PC-3 (cell line): ENCODE data around the gene CAV1. TPM values are rescaled to one million over a fixed set of nuclear protein-coding genes. Genes with fewer than 3 reads are reported as not detected.

Experiments used
- ATAC-seq: fragments of 200-7000 bp; cut with Tn5 transposase; 2 replicates; pipeline ENCODE4 v1.9.1; 2020; ENCODE audit warnings: mild to moderate bottlenecking, moderate library complexity
- BruUV-seq: library from RNA; stranded (reverse); fragments of 400-500 nt; replicated peaks from 2 replicates; lab custom pipeline; 2021; lab: Mats Ljungman, UMichigan
- CTCF ChIA-PET: fragments of 300-600 bp; sonication (Branson Sonifier 250); formaldehyde crosslinking; loops from one replicate; lab custom pipeline; 2022; ENCODE audit warnings: antibody characterized with exemption; lab: Charles Lee
- POLR2A ChIA-PET: fragments of 300-600 bp; sonication (Branson Sonifier 250); formaldehyde crosslinking; loops from one replicate; lab custom pipeline; 2022; ENCODE audit warnings: antibody characterized with exemption; ENCODE audit not compliant: unreplicated experiment; lab: Charles Lee
- DNase-seq: peaks from one replicate; pipeline ENCODE4 v3.0.0-alpha.2; 2015
- H2AFZ ChIP-seq: fragments of 300-600 bp; sonication (generic); 2 replicates; pipeline ENCODE4 v1.6.0; 2016; ENCODE audit warnings: antibody characterized with exemption, low read length
- H3F3A ChIP-seq: fragments of 300-600 bp; sonication (generic); one replicate; pipeline ENCODE4 v1.6.0; 2017; ENCODE audit warnings: antibody characterized with exemption, low read length, control low read depth, mild to moderate bottlenecking; ENCODE audit not compliant: unreplicated experiment
- H3K27ac ChIP-seq: fragments of 300-600 bp; sonication (generic); 2 replicates; pipeline ENCODE4 v1.5.1; 2016; ENCODE audit warnings: mild to moderate bottlenecking, low read length
- H3K27me3 ChIP-seq: fragments of 300-600 bp; sonication (generic); 2 replicates; pipeline ENCODE4 v1.6.1; 2016; ENCODE audit warnings: low read length, mixed read lengths
- H3K36me3 ChIP-seq: fragments of 300-600 bp; sonication (generic); 2 replicates; pipeline ENCODE4 v1.6.1; 2016; ENCODE audit warnings: low read depth, mixed run types, low read length, mixed read lengths
- H3K4me1 ChIP-seq: fragments of 300-600 bp; sonication (generic); 2 replicates; pipeline ENCODE4 v1.5.1; 2016; ENCODE audit warnings: low read length; ENCODE audit not compliant: insufficient read depth
- H3K4me2 ChIP-seq: fragments of 300-600 bp; sonication (generic); 2 replicates; pipeline ENCODE4 v1.6.0; 2016; ENCODE audit warnings: low read length
- H3K4me3 ChIP-seq: fragments of 300-600 bp; sonication (generic); 2 replicates; pipeline ENCODE4 v1.5.1; 2016; ENCODE audit warnings: mild to moderate bottlenecking, low read length, mixed read lengths
- H3K79me2 ChIP-seq: fragments of 300-600 bp; sonication (generic); 2 replicates; pipeline ENCODE4 v1.6.1; 2017; ENCODE audit warnings: low read length, mixed read lengths
- H3K9ac ChIP-seq: fragments of 300-600 bp; sonication (generic); 2 replicates; pipeline ENCODE4 v1.6.0; 2016; ENCODE audit warnings: mild to moderate bottlenecking, low read length
- H3K9me2 ChIP-seq: fragments of 300-600 bp; sonication (generic); replicated peaks from 2 replicates; pipeline ENCODE4 v1.6.1; 2016; ENCODE audit warnings: mixed run types, low read length, mixed read lengths
- H3K9me3 ChIP-seq: fragments of 300-600 bp; sonication (generic); 2 replicates; pipeline ENCODE4 v1.6.1; 2016; ENCODE audit warnings: low read length, mixed read lengths
- H4K20me1 ChIP-seq: fragments of 300-600 bp; sonication (generic); 2 replicates; pipeline ENCODE4 v1.6.1; 2016; ENCODE audit warnings: low read length, mixed read lengths
- EZH2 ChIP-seq: fragments of 300-600 bp; sonication (generic); IDR thresholded peaks from one replicate; pipeline ENCODE4 v1.6.1; 2017; ENCODE audit warnings: antibody characterized with exemption, mild to moderate bottlenecking, low read length; ENCODE audit not compliant: unreplicated experiment
- EZH2phosphoT487 ChIP-seq: fragments of 300-600 bp; sonication (generic); IDR thresholded peaks from 2 replicates; pipeline ENCODE4 v1.6.1; 2018; ENCODE audit warnings: mild to moderate bottlenecking, antibody characterized with exemption, low read length, borderline replicate concordance
- intact Hi-C: fragments of 100-400 bp; cut with micrococcal nuclease; formaldehyde crosslinking; loops from 2 replicates; pipeline ENCODE4 v1.9.0; 2023
- total RNA-seq: library from RNA; depleted of rRNA; stranded (reverse); fragments of >200 nt; gene quantifications from 2 replicates; pipeline ENCODE4 v1.2.3, GENCODE V29; 2014
- TF ChIP-seq, protein P1 (sequence below): fragments of 300-600 bp; sonication (generic); conservative IDR thresholded peaks from 2 replicates; pipeline ENCODE4 v1.5.1; 2017; ENCODE audit warnings: antibody characterized with exemption, low read depth, mild to moderate bottlenecking, low read length

CAV1 gene
- total RNA-seq, 1 experiment from 2014 or later = 284 TPM

DNA sequence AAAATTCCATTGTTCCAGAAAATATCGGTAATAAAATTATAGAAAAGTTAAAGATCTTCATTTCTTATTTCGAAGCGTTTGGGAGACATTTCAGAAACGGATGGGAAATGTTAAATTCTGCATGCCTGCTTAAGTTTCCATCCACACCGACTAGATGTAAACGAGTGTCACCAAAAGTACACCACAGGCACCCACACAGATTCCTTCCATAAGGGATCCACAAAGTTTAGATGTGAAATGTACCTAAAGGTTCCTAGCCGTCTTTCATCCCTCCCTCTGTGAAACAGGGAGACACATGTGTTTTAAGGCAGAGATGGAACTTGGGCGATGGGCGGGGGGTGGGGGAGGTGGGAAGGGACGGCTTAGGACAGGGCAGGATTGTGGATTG lies 621 bp upstream of the CAV1 start:
- no TSS peak for BruUV-seq
- Histone ChIP-seq H4K20me1 (0 out of 2 replicates have a peak, but pooled peaks cover 4% of the 10 kb centered on the region), H2AFZ (peak overlapping the region; percentile 69), H3K4me3 (peak overlapping the region; percentile 97), H3K27me3 (no peaks in the 10 kb centered on the region), H3K27ac (peak overlapping the region; percentile 74), H3F3A (peaks cover 4% of the 10 kb centered on the region), H3K9me2 (no peaks in the 10 kb centered on the region), H3K9me3 (no peaks in the 10 kb centered on the region), H3K79me2 (peaks cover 43% of the 10 kb centered on the region), H3K9ac (peak overlapping the region; percentile 57), H3K4me2 (peak overlapping the region; percentile 85), H3K36me3 (peaks cover 15% of the 10 kb centered on the region), H3K4me1 (peaks cover 58% of the 10 kb centered on the region)
- intact Hi-C loops = loop anchor here (2.0 to 10.0 kb wide), 3 partner anchors 81 to 169 kb away; partner anchors contain the start of gene MET
- no peak for ATAC-seq
- no peak for TF ChIP-seq EZH2
- TF ChIP-seq, protein P1, sequence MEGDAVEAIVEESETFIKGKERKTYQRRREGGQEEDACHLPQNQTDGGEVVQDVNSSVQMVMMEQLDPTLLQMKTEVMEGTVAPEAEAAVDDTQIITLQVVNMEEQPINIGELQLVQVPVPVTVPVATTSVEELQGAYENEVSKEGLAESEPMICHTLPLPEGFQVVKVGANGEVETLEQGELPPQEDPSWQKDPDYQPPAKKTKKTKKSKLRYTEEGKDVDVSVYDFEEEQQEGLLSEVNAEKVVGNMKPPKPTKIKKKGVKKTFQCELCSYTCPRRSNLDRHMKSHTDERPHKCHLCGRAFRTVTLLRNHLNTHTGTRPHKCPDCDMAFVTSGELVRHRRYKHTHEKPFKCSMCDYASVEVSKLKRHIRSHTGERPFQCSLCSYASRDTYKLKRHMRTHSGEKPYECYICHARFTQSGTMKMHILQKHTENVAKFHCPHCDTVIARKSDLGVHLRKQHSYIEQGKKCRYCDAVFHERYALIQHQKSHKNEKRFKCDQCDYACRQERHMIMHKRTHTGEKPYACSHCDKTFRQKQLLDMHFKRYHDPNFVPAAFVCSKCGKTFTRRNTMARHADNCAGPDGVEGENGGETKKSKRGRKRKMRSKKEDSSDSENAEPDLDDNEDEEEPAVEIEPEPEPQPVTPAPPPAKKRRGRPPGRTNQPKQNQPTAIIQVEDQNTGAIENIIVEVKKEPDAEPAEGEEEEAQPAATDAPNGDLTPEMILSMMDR = no peak
- CTCF ChIA-PET = interaction anchor here (0.6 kb wide), 1 partner anchor 20 kb away, joined by 3 read pairs; no protein-coding TSS in a partner anchor
- no peak for DNase-seq
- POLR2A ChIA-PET = no interaction called here

DNA sequence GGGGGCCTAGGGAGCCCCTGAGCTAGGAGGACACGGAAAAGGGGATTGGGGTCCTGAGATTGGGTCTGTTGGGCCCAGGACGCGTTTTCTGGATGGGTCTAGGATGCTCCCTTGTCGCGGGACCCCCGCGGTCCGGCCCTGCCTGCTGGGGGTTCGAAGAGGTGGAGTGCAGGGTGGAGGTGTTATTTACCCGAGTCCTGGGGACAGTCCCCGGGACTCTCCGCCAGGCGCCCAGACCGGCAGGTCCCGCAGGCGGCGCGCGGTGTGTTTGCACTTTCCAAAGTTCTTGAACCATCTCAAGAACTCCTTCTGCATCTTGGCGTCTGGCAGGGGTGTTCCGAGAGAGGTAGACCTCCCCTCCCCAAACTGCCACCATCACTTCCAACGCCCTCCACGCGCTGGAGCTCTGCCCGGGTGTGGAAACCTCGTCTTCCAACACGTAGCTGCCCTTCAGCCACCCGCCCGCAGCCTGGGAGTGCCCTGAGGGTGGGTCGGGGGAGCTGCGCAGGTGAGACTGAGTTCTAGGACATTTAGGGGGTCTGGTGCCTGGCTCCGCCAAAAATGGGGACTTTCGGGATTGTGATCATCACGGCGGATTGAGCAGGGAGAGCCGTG lies 569 bp downstream of the CAV1 start:
- peaks cover 6% of the 10 kb centered on the region; the same call in 1 of the 2 replicates for H4K20me1 ChIP-seq
- CTCF ChIA-PET = interaction anchor here (0.5 to 3.1 kb wide), 8 partner anchors 14 to 268 kb away, joined by 3 to 34 read pairs (median 6); no protein-coding TSS in a partner anchor
- ATAC-seq (peak; percentile 3; the same call in 1 of the 2 replicates), DNase-seq (peak; percentile 44)
- no peaks in the 10 kb centered on the region for H3K27me3 ChIP-seq
- H3K36me3 ChIP-seq = peaks cover 27% of the 10 kb centered on the region
- peak overlapping the region; percentile 74 for H3K27ac ChIP-seq
- peaks cover 55% of the 10 kb centered on the region for H3K79me2 ChIP-seq
- H3F3A ChIP-seq = peaks cover 4% of the 10 kb centered on the region
- peaks cover 70% of the 10 kb centered on the region for H3K4me1 ChIP-seq
- intact Hi-C loops = loop anchor here (2.0 to 10.0 kb wide), 4 partner anchors 83 to 282 kb away; partner anchors contain the start of gene MET
- peak overlapping the region; percentile 68 for H2AFZ ChIP-seq
- POLR2A ChIA-PET = interaction anchor here (0.6 to 1.8 kb wide), 9 partner anchors 23 to 254 kb away, joined by 3 to 41 read pairs (median 4); no protein-coding TSS in a partner anchor
- peak overlapping the region; percentile 92 for H3K9ac ChIP-seq
- H3K9me2 ChIP-seq = no peaks in the 10 kb centered on the region
- TF ChIP-seq EZH2 (no peak), EZH2phosphoT487 (no peak)
- TF ChIP-seq, protein P1 = no peak
- TSS peak; percentile 44 for BruUV-seq
- H3K4me2 ChIP-seq = peak overlapping the region; percentile 98
- H3K4me3 ChIP-seq = peak overlapping the region; percentile 97
- H3K9me3 ChIP-seq = no peaks in the 10 kb centered on the region
